Upper lobe of left lung (tissue), 6 donors: Measurements from ENCODE around the gene RETNLB. TPM values are rescaled to one million over a fixed set of nuclear protein-coding genes. Genes with fewer than 3 reads are reported as not detected.
A peak's percentile ranks its signal among the peaks of the same experiment; 100 is the strongest.

Experiments
- ATAC-seq, 2 donors: fragments of 200-7000 bp; cut with Tn5 transposase; one replicate each; pipeline ENCODE4 v1.9.1; 2022; ENCODE audit warnings: mild to moderate bottlenecking in 2 of 2, moderate library complexity in 2 of 2; ENCODE audit not compliant: low FRiP score in 2 of 2
- DNase-seq, 2 donors: peaks; one replicate each; pipeline ENCODE4 v3.0.0-alpha.2; 2019 to 2020
- H3K27ac ChIP-seq, 4 donors: fragments of 200-600 bp; sonication (generic); one replicate each; pipeline ENCODE4 v1.5.1; 2016 to 2019
- H3K27me3 ChIP-seq, 4 donors: fragments of 200-600 bp; sonication (generic); one replicate each; pipeline ENCODE4 v1.5.1; 2017 to 2019
- H3K36me3 ChIP-seq, 4 donors: fragments of 200-600 bp; sonication (generic); one replicate each; pipeline ENCODE4 v1.5.1; 2016 to 2019
- H3K4me1 ChIP-seq, 4 donors: fragments of 200-600 bp; sonication (generic); one replicate each; pipeline ENCODE4 v1.5.1; 2018 to 2019
- H3K4me3 ChIP-seq, 4 donors: fragments of 200-600 bp; sonication (generic); one replicate each; pipeline ENCODE4 v1.5.1; 2017 to 2019; ENCODE audit warnings: mild to moderate bottlenecking in 2 of 4, moderate library complexity in 1 of 4
- H3K9me3 ChIP-seq, 4 donors: fragments of 200-600 bp; sonication (generic); one replicate each; pipeline ENCODE4 v1.5.1; 2018 to 2019
- EP300 ChIP-seq, 4 donors: sonication (generic); formaldehyde crosslinking; IDR thresholded peaks; one replicate each; pipeline ENCODE4 v1.5.1; 2017; ENCODE audit warnings: antibody characterized with exemption in 4 of 4, control low read depth in 2 of 4
- POLR2A ChIP-seq, 4 donors: fragments of 450-650 bp; IDR thresholded peaks; one replicate each; pipeline ENCODE4 v1.5.1; 2016 to 2017; ENCODE audit warnings: antibody characterized with exemption in 4 of 4, mild to moderate bottlenecking in 2 of 4
- POLR2AphosphoS5 ChIP-seq, 2 donors: sonication (generic); formaldehyde crosslinking; IDR thresholded peaks; one replicate each; pipeline ENCODE4 v1.5.1; 2017; ENCODE audit warnings: antibody characterized with exemption in 2 of 2
- WGBS, 2 donors: methylation state at CpG; one replicate each; pipeline ENCODE4 v1.1.5; 2017 to 2018; 5-methylcytosine and 5-hydroxymethylcytosine counted together
- total RNA-seq, 6 donors: library from RNA; depleted of rRNA in 4 of 6; stranded (reverse); fragments of >200 nt in 4 of 6; gene quantifications; one replicate each; pipeline versions ENCODE4 v1.1.0 to v1.2.1, GENCODE V29; 2016 to 2021
- TF ChIP-seq, protein P1 (sequence below), 6 experiments: fragments of 450-650 bp in 4 of 6; fragments of 200-600 bp in 2 of 6; sonication (generic) in 2 of 6; IDR thresholded peaks; one replicate each; pipeline ENCODE4 v1.5.1; 2016 to 2019; ENCODE audit warnings: antibody characterized with exemption in 6 of 6
- donor health status: DM: no; HTN: no; CAD: no; lungs with moderate emphysema.
- donor health status: DM: no; HTN: yes; CAD: no; lungs with severe emphysema.

The RETNLB gene, protein sequence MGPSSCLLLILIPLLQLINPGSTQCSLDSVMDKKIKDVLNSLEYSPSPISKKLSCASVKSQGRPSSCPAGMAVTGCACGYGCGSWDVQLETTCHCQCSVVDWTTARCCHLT
- total RNA-seq = not detected

DNA sequence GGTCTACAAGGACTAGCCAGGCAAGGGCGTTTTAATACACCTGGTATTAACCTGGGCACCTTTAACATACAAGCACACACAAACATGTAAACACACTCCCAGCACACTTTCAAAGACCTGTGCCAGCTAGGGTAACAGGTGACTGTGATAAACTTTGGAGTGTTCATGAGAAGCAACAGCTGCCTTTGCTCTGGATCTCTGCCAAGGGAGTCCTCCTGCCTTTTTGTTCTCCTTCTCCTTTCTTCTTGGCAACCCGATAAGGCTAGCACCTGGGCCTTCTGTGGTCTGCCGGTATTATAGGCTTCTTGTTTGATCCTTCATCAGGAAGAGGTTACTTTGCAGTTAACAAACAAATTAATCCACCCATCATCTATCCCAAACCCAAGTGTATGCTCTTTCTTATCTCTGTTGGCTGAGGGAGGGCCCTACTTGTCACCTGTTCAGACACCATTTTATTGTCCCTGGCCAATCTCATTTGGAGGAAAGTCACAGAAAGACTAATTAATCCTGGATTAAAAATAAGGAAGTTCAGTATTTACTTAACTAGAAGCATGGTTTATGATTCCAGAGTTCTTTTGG lies at the start of gene RETNLB:
Gene RETNLB, minus strand, starts transcription at position 7 of the 579 bp plus-strand sequence. CDS start 225 bp downstream, outside the sequence.
- Histone ChIP-seq H3K4me3 (no peak within 1 kb of the TSS), H3K4me1 (no peaks in the 10 kb centered on the region), H3K27ac (no peak within 1 kb of the TSS), H3K27me3 (no peaks in the 10 kb centered on the region), H3K36me3 (no peaks in the 10 kb centered on the region), H3K9me3 (no peaks in the 10 kb centered on the region)
- TF ChIP-seq POLR2A (IDR thresholded peaks at IDR 0.05) = no peak
- no peak for TF ChIP-seq EP300 (IDR thresholded peaks at IDR 0.05)
- no peak for TF ChIP-seq POLR2AphosphoS5 (IDR thresholded peaks at IDR 0.05)
- TF ChIP-seq, protein P1, sequence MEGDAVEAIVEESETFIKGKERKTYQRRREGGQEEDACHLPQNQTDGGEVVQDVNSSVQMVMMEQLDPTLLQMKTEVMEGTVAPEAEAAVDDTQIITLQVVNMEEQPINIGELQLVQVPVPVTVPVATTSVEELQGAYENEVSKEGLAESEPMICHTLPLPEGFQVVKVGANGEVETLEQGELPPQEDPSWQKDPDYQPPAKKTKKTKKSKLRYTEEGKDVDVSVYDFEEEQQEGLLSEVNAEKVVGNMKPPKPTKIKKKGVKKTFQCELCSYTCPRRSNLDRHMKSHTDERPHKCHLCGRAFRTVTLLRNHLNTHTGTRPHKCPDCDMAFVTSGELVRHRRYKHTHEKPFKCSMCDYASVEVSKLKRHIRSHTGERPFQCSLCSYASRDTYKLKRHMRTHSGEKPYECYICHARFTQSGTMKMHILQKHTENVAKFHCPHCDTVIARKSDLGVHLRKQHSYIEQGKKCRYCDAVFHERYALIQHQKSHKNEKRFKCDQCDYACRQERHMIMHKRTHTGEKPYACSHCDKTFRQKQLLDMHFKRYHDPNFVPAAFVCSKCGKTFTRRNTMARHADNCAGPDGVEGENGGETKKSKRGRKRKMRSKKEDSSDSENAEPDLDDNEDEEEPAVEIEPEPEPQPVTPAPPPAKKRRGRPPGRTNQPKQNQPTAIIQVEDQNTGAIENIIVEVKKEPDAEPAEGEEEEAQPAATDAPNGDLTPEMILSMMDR (IDR thresholded peaks at IDR 0.05) = no peak
- 40 to 54% methylated on average over 3 of the region's 3 CpGs for WGBS, 2 donors
- ATAC-seq (no peak), DNase-seq (no peak)

DNA sequence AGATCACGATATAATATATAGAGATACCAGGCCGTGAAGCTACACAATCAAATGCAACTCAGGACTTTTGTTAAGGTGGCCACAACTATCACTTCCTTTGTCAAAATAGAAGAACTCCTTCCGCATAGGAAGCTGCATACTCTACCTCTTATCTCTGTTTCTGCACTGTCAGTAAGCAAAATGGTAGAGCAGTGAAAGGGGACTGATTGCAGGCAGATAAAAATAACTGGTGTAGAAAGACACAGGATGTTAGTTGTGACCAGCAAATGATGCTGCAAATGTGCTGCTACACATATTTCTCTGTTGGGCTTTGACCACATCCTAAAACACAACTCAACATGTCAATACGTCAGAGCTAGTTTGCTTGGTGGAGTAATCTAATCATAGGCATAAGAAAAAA lies 49.1 kb upstream of the RETNLB start:
- no peaks in the 10 kb centered on the region for H3K27me3 ChIP-seq
- WGBS, 2 donors = 59 to 63% methylated on average over 4 of the region's 4 CpGs
- no peak for ATAC-seq

DNA sequence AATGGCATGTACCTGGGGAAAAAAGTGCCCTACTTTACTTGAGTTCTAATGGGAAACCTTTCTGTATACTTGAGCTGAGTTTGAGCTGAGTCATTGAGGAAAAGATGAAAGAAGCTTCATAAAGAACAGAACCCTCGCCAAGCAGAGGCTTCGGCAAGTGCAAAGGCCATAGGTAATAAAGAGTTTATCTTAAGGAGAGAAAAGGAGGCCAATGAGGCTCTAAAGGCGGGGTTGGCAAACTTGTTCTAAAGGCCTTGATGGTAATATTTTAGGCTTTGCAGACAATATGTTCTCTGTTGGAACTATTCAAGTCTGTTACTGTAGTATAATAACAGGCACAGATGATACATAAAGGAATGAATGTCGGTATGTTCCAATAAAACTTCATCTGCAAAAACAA lies 47.8 kb upstream of the RETNLB start:
- Histone ChIP-seq H3K36me3 (no peaks in the 10 kb centered on the region), H3K27ac (no peak overlapping the region), H3K4me1 (no peaks in the 10 kb centered on the region), H3K9me3 (no peaks in the 10 kb centered on the region), H3K27me3 (no peaks in the 10 kb centered on the region), H3K4me3 (no peak overlapping the region)
- TF ChIP-seq POLR2A (IDR thresholded peaks at IDR 0.05) (no peak), POLR2AphosphoS5 (IDR thresholded peaks at IDR 0.05) (no peak), EP300 (IDR thresholded peaks at IDR 0.05) (no peak)
- TF ChIP-seq, protein P1 (IDR thresholded peaks at IDR 0.05) = no peak
- ATAC-seq (no peak), DNase-seq (no peak)
- 87 to 94% methylated on average over 4 of the region's 4 CpGs for WGBS, 2 donors

More for the DNA sequence above, 49.1 kb upstream of the RETNLB start:
- H3K36me3 ChIP-seq = no peaks in the 10 kb centered on the region
- H3K4me1 ChIP-seq = no peaks in the 10 kb centered on the region
- no peak overlapping the region for H3K27ac ChIP-seq
- H3K9me3 ChIP-seq = no peaks in the 10 kb centered on the region
- DNase-seq = no peak
- TF ChIP-seq EP300 (IDR thresholded peaks at IDR 0.05) = peak in 1 of 4 donors; percentile 17
- no peak for TF ChIP-seq POLR2A (IDR thresholded peaks at IDR 0.05)
- H3K4me3 ChIP-seq = no peak overlapping the region

DNA sequence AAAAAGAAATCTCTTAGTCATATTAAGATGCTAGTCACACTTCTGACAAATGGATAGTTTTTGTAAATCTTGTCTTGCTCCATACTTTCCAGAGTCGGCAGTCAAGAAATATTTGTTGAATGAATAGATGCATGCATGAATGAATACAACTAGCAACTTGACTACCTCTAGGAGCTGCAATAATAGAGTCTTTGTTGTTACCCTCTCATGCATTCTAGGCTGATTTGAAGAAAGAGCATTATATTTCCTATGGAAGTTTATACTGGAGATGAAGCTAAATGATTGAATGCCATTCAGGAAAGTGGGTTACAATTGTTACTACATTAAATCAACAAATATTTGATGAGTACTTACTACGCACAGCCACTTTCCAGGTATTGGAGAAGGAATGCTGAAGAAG lies 47.2 kb upstream of the RETNLB start:
- Histone ChIP-seq H3K9me3 (no peaks in the 10 kb centered on the region), H3K4me3 (no peak overlapping the region), H3K27me3 (no peaks in the 10 kb centered on the region), H3K27ac (no peak overlapping the region), H3K36me3 (no peaks in the 10 kb centered on the region), H3K4me1 (no peaks in the 10 kb centered on the region)
- ATAC-seq = no peak
- TF ChIP-seq POLR2A (IDR thresholded peaks at IDR 0.05) = no peak
- TF ChIP-seq, protein P1 (IDR thresholded peaks at IDR 0.05) = no peak
- no peak for TF ChIP-seq EP300 (IDR thresholded peaks at IDR 0.05)
- TF ChIP-seq POLR2AphosphoS5 (IDR thresholded peaks at IDR 0.05) = no peak
- WGBS, 2 donors = 73 to 93% methylated on average over 2 of the region's 2 CpGs
- no peak for DNase-seq

DNA sequence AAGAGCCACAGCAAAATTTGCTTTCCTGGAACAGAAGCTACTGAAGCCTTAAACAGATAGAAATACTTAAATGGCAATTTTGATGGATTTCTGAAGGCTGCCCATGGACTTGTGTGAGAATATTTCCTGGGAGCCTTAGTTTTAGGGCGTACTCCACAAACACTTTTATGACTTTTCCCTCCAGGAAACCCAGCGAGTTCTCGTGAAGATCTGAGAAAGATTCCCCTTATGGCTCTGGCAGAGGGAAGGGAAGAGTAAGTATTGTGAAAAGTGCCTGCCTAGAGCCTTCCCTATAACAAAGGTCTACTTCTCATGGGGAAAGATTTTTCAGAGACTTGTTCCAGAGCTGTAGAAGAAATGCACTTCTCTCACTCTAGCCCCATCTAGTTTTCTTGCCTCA lies 34.3 kb upstream of the RETNLB start:
- H3K4me3 ChIP-seq = no peak overlapping the region
- no peaks in the 10 kb centered on the region for H3K36me3 ChIP-seq
- DNase-seq (no peak), ATAC-seq (no peak)
- H3K27ac ChIP-seq = no peak overlapping the region
- H3K9me3 ChIP-seq = no peaks in the 10 kb centered on the region
- TF ChIP-seq POLR2A (IDR thresholded peaks at IDR 0.05) (no peak), EP300 (IDR thresholded peaks at IDR 0.05) (no peak), POLR2AphosphoS5 (IDR thresholded peaks at IDR 0.05) (no peak)
- TF ChIP-seq, protein P1 (IDR thresholded peaks at IDR 0.05) = no peak
- H3K27me3 ChIP-seq = no peaks in the 10 kb centered on the region
- H3K4me1 ChIP-seq = no peaks in the 10 kb centered on the region
- 51 to 69% methylated on average over 3 of the region's 3 CpGs for WGBS, 2 donors
